Common myeloid progenitor, CD34-positive (primary cell): ENCODE data around the gene ARID3A.

Experiments
- CTCF ChIA-PET: fragments of 350-600 bp; sonication (Branson Sonifier 250); formaldehyde crosslinking; loops from one replicate; lab custom pipeline; 2021; ENCODE audit warnings: antibody characterized with exemption; lab: Charles Lee
- POLR2A ChIA-PET: fragments of 350-600 bp; sonication (Branson Sonifier 250); formaldehyde crosslinking; loops from one replicate; lab custom pipeline; 2021; ENCODE audit warnings: antibody characterized with exemption; lab: Charles Lee
- DNase-seq, 3 donors: peaks; one replicate each; pipeline versions ENCODE4 v3.0.0 to v3.0.0-alpha.2; 2013
- H3K27ac ChIP-seq, 2 experiments: 1 replicate in 1 of 2; 2 replicates in 1 of 2; pipeline ENCODE4 v1.7.0; 2013; ENCODE audit warnings: inconsistent platforms in 2 of 2, low read length in 2 of 2, mild to moderate bottlenecking in 2 of 2, low read depth in 1 of 2, moderate library complexity in 1 of 2; ENCODE audit not compliant: severe bottlenecking in 2 of 2, insufficient read depth in 1 of 2, poor library complexity in 1 of 2
- H3K27me3 ChIP-seq, 5 experiments: replicated peaks in 2 of 5; 1 replicate in 3 of 5; 2 replicates in 2 of 5; pipeline versions ENCODE4 v1.6.1 to v1.7.0; 2013; ENCODE audit warnings: low read length in 4 of 5, mild to moderate bottlenecking in 2 of 5, moderate library complexity in 2 of 5, inconsistent platforms in 1 of 5; ENCODE audit not compliant: insufficient read depth in 5 of 5, control insufficient read depth in 4 of 5
- H3K36me3 ChIP-seq, 4 experiments: 1 replicate in 2 of 4; 2 replicates in 2 of 4; pipeline versions ENCODE4 v1.6.1 to v1.7.0; 2013; ENCODE audit warnings: low read length in 3 of 4, control low read depth in 1 of 4, mild to moderate bottlenecking in 1 of 4; ENCODE audit not compliant: control insufficient read depth in 4 of 4, insufficient read depth in 4 of 4
- H3K4me1 ChIP-seq, 4 experiments: 1 replicate in 3 of 4; 2 replicates in 1 of 4; pipeline versions ENCODE4 v1.6.1 to v1.7.1; 2013; ENCODE audit warnings: low read length in 3 of 4, mild to moderate bottlenecking in 3 of 4, control low read depth in 1 of 4, inconsistent platforms in 1 of 4, moderate library complexity in 1 of 4; ENCODE audit not compliant: control insufficient read depth in 4 of 4, insufficient read depth in 4 of 4; ENCODE audit errors: control extremely low read depth in 1 of 4
- H3K4me3 ChIP-seq, 7 experiments: 1 replicate in 4 of 7; 2 replicates in 3 of 7; pipeline versions ENCODE4 v1.5.1 to v1.7.0; 2013; ENCODE audit warnings: mild to moderate bottlenecking in 7 of 7, low read length in 6 of 7, moderate library complexity in 6 of 7, inconsistent platforms in 2 of 7, low read depth in 2 of 7, control low read depth in 1 of 7; ENCODE audit not compliant: insufficient read depth in 4 of 7, control insufficient read depth in 1 of 7; ENCODE audit errors: extremely low read depth in 1 of 7
- H3K9me3 ChIP-seq, 5 experiments: 1 replicate in 4 of 5; 2 replicates in 1 of 5; pipeline versions ENCODE4 v1.6.1 to v1.7.1; 2013; ENCODE audit warnings: low read length in 4 of 5, mild to moderate bottlenecking in 2 of 5, inconsistent platforms in 1 of 5, low read depth in 1 of 5, moderate library complexity in 1 of 5; ENCODE audit not compliant: control insufficient read depth in 4 of 5, insufficient read depth in 2 of 5; ENCODE audit errors: control extremely low read depth in 1 of 5
- WGBS: methylation state at CpG from one replicate; pipeline ENCODE4 v1.1.5; 2013; ENCODE audit not compliant: insufficient coverage; 5-methylcytosine and 5-hydroxymethylcytosine counted together

ARID3A gene

DNA sequence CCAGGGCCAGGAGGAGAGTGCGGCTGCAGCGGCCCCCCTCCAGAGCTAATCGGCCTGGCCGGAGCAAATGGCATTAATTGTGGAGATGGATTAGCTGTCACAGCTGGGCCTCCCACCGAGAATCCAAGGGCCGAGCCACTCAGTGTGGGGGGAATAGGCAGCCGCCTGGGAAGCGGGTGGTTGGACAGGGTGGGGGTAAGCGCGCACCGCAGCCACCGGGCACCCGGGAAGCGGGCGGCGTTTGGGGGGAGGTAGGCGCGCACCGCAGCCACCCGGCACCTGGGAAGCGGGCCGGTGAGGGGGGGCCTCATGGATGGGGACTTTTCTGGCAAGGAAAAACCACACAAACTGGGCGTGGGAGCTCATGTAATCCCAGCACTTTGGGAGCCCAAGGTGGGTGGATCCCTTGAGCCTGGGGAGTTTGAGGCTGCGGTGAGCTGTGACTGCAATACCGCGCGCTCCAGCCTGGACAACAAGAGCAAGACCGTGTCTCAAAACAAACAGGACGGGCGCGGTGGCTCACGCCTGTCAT, 22.5 kb upstream of the ARID3A start:
- WGBS = 97% methylated on average over 18 of the region's 32 CpGs
- H3K36me3 ChIP-seq = peaks cover 5 to 37% (median 19%) of the 10 kb centered on the region in 4 experiments
- no peak overlapping the region for H3K4me3 ChIP-seq
- H3K27me3 ChIP-seq = no peaks in the 10 kb centered on the region
- CTCF ChIA-PET = interaction anchor here (0.5 to 1.5 kb wide), 2 partner anchors 10 to 16 kb away, joined by 3 to 4 read pairs; partner anchors contain the start of genes MED16 and RNU6-9
- peaks cover 5 to 27% (median 23%) of the 10 kb centered on the region in 4 experiments for H3K4me1 ChIP-seq
- POLR2A ChIA-PET = interaction anchor here (0.7 kb wide), 1 partner anchor 11 kb away, joined by 5 read pairs; no protein-coding TSS in a partner anchor
- no peak for DNase-seq
- no peak overlapping the region for H3K27ac ChIP-seq
- H3K9me3 ChIP-seq = no peaks in the 10 kb centered on the region

DNA sequence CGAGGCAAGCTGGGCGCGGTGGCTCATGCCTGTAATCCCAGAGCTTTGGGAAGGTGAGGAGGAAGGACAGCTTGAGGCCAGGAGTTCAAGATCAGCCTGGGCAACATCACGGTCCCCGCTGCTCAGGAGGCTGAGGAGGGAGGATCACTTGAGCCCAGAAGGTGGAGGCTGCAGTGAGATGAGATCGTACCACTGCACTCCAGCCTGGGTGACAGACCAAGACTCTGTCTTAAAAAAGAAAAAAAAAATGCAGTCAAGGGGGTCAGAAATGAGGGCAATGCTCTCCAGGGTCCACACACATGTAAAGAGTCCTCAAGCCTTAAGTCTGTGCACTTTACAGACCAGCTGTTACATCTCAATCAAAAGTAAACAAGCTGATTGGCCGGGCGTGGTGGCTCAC, 21.3 kb upstream of the ARID3A start:
- Histone ChIP-seq H3K4me1 (peaks cover 5 to 38% (median 35%) of the 10 kb centered on the region in 4 experiments), H3K4me3 (no peak overlapping the region), H3K27me3 (no peaks in the 10 kb centered on the region), H3K27ac (no peak overlapping the region), H3K36me3 (peaks cover 5 to 25% (median 12%) of the 10 kb centered on the region in 4 experiments), H3K9me3 (no peaks in the 10 kb centered on the region)
- DNase-seq = no peak
- 100% methylated on average over 8 of the region's 8 CpGs for WGBS
- CTCF ChIA-PET = interaction anchor here (1.0 kb wide), 1 partner anchor 42 kb away, joined by 3 read pairs; no protein-coding TSS in a partner anchor
- POLR2A ChIA-PET = interaction anchor here (0.6 kb wide), 1 partner anchor 9 kb away, joined by 3 read pairs; no protein-coding TSS in a partner anchor

DNA sequence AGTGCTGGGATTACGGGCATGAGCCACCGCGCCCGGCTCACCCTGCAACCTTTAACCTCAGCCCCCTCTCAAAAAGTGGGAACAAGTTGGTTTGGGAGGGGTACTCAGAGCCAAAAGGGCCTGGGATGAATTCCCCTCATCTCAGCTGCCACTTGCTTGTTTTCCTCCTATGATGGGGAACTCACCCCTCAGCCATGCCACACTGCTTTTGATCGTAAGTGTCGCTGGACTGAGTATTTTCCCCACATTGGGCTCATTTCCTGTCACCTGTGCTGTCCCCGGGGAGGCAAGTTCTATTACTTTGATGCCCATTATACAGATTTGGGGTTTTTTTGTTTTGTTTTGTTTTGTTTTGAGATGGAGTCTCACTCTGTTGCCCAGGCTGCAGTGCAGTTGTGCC, 19.4 kb upstream of the ARID3A start:
- WGBS = 95% methylated on average over 4 of the region's 7 CpGs
- Histone ChIP-seq H3K4me1 (peaks cover 10 to 52% (median 48%) of the 10 kb centered on the region in 4 experiments), H3K27me3 (no peaks in the 10 kb centered on the region), H3K4me3 (peak overlapping the region in 1 of 7 experiments; percentile 4), H3K9me3 (no peaks in the 10 kb centered on the region), H3K27ac (peak overlapping the region in 1 of 2 experiments; percentile 96), H3K36me3 (peaks cover 3 to 15% (median 5%) of the 10 kb centered on the region in 4 experiments)
- CTCF ChIA-PET = interaction anchor here (0.9 to 2.7 kb wide), 6 partner anchors 10 to 43 kb away, joined by 3 to 15 read pairs (median 5); partner anchors contain the start of genes MED16 and RNU6-9
- DNase-seq = no peak
- POLR2A ChIA-PET = interaction anchor here (0.8 to 3.1 kb wide), 4 partner anchors 10 to 35 kb away, joined by 3 to 20 read pairs (median 4); partner anchors contain the start of genes MED16 and RNU6-9

DNA sequence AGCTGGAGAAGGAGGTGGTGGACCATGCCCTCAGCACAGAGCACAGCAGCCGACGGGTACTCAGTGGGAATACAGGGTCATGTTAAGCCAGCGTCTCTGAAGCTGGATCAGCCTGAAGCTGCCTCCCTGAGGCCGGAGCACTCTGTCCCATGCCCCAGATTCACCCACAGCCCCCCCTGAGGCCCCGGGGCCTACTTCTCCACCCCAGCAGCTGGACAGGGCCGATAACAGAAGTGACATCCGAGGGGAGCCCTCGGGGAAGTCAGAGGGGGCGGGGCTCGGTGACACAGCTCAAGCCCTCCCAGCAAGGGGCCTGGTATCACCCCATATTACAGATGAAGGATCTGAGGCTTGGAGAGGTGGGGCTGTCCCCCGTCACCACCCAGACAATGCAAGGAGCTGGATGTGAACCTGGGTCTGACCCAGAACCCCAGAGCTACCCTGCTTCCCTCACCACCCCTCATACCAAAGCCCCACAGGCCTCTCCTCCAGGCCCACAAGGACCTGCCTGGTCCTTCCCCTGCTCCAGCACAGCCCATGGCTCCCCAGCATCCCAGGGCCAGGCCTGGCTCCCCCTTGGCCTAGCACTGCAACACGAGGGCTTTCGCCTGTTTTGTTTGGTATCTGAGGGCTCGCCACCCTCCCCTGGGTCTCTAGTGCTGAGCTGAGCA, 18.5 kb upstream of the ARID3A start:
- no peaks in the 10 kb centered on the region for H3K27me3 ChIP-seq
- CTCF ChIA-PET = interaction anchor here (0.7 to 2.7 kb wide), 7 partner anchors 9 to 138 kb away, joined by 3 to 15 read pairs (median 5); partner anchors contain the start of genes MED16 and RNU6-9
- DNase-seq = peak; percentile 89 to 98 (median 96)
- POLR2A ChIA-PET = interaction anchor here (0.8 to 3.1 kb wide), 3 partner anchors 14 to 40 kb away, joined by 3 to 20 read pairs (median 4); partner anchors contain the start of genes MED16 and RNU6-9
- H3K36me3 ChIP-seq = peaks cover 0 to 9% (median 2%) of the 10 kb centered on the region in 4 experiments
- no peaks in the 10 kb centered on the region for H3K9me3 ChIP-seq
- H3K4me1 ChIP-seq = peaks cover 10 to 56% (median 52%) of the 10 kb centered on the region in 4 experiments
- 38% methylated on average over 9 of the region's 14 CpGs for WGBS
- peak overlapping the region; percentile 62 to 96 for H3K27ac ChIP-seq
- peak overlapping the region in 4 of 7 experiments; percentile 10 to 57 (median 23) for H3K4me3 ChIP-seq

DNA sequence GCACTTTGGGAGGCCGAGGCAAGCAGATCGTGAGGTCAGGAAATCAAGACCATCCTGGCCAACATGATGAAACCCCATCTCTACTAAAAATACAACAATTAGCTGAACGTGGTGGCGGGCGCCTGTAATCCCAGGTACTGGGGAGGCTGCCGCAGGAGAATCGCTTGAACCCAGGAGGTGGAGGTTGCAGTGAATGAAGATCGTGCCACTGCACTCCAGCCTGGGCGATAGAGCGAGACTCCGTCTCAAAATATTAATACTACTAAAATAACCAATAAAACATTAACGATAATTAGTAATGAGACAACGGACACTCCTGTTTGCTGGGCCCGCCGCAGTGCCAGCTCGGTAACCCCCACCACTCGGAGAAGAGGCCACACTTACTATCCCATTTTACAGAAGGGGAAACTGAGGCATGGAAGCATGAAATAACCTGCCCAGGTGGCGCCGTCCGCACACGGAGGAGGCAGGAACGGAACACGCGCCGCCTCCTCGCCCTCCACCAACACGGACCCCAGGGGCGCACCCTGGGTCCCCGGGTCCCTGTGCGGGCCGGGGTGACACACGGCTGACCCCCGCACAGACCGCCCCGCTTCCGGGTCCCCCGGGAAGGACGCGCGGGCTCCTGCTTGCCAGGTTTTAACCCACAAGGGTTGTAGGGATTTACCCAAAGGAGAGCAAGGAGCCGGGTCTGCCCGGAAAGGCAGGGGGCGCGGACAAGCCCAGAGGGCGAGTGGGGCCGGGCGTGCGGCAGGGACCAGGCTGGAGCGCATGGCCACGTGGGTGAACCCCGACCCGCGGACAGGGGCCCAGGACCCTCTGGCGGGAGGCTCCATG, 14.4 kb upstream of the ARID3A start:
- ChIA-PET POLR2A (interaction anchor here (0.7 kb wide), 1 partner anchor 178 kb away, joined by 3 read pairs; no protein-coding TSS in a partner anchor), CTCF (interaction anchor here (0.9 kb wide), 1 partner anchor 49 kb away, joined by 4 read pairs; no protein-coding TSS in a partner anchor)
- H3K27me3 ChIP-seq = no peaks in the 10 kb centered on the region
- H3K9me3 ChIP-seq = no peaks in the 10 kb centered on the region
- DNase-seq = no peak
- peaks cover 0 to 2% (median 0%) of the 10 kb centered on the region in 4 experiments for H3K36me3 ChIP-seq
- peak overlapping the region in 6 of 7 experiments; percentile 19 to 63 (median 40) for H3K4me3 ChIP-seq
- peak overlapping the region in 1 of 2 experiments; percentile 43 for H3K27ac ChIP-seq
- WGBS = 85% methylated on average over 40 of the region's 54 CpGs
- H3K4me1 ChIP-seq = peaks cover 10 to 56% (median 54%) of the 10 kb centered on the region in 4 experiments
